IMR-90 (cell line): ENCODE data around the gene RHBDD1. TPM values are rescaled to one million over a fixed set of nuclear protein-coding genes. Genes with fewer than 3 reads are reported as not detected.

ENCODE experiments used
- ATAC-seq: fragments of 200-7000 bp; cut with Tn5 transposase; 2 replicates; pipeline ENCODE4 v1.9.1; 2020; ENCODE audit warnings: low read depth, mild to moderate bottlenecking, moderate library complexity
- BruUV-seq: library from RNA; stranded (reverse); fragments of 400-500 nt; replicated peaks from 2 replicates; lab custom pipeline; 2021; lab: Mats Ljungman, UMichigan
- CTCF ChIA-PET: fragments of 300-600 bp; formaldehyde crosslinking; extraction: SDS; loops from one replicate; lab custom pipeline; 2021; ENCODE audit warnings: antibody characterized with exemption; lab: Yijun Ruan, JAX
- POLR2A ChIA-PET: fragments of 300-600 bp; sonication (Branson Sonifier 250); formaldehyde crosslinking; loops from one replicate; lab custom pipeline; 2022; ENCODE audit warnings: antibody characterized with exemption; ENCODE audit not compliant: unreplicated experiment; lab: Charles Lee
- DNase-seq: peaks from one replicate; pipeline ENCODE4 v3.0.0; 2013
- H2AFZ ChIP-seq: replicated peaks from 2 replicates; pipeline ENCODE3; 2013; ENCODE audit warnings: low read length, mild to moderate bottlenecking; ENCODE audit not compliant: poor library complexity
- H2AK5ac ChIP-seq: 2 replicates; pipeline ENCODE4 v1.6.1; 2013; ENCODE audit warnings: low read depth, low read length, inconsistent platforms
- H2AK9ac ChIP-seq: replicated peaks from 2 replicates; pipeline ENCODE3; 2013; ENCODE audit warnings: mild to moderate bottlenecking, low read depth, low read length, moderate library complexity; ENCODE audit not compliant: poor library complexity
- H2BK120ac ChIP-seq: 2 replicates; pipeline ENCODE4 v1.6.1; 2013; ENCODE audit warnings: low read depth, low read length, inconsistent platforms
- H2BK15ac ChIP-seq: 3 replicates; pipeline ENCODE4 v1.6.1; 2013; ENCODE audit warnings: low read depth, low read length, inconsistent platforms
- H2BK20ac ChIP-seq: 2 replicates; pipeline ENCODE4 v1.6.1; 2013; ENCODE audit warnings: low read depth, mild to moderate bottlenecking, inconsistent platforms, low read length, moderate library complexity
- H2BK5ac ChIP-seq: 2 replicates; pipeline ENCODE4 v1.6.1; 2013; ENCODE audit warnings: mild to moderate bottlenecking, low read depth, low read length, inconsistent platforms; ENCODE audit not compliant: poor library complexity, severe bottlenecking
- H3K14ac ChIP-seq: replicated peaks from 2 replicates; pipeline ENCODE4 v1.6.1; 2013; ENCODE audit warnings: low read depth, low read length, inconsistent platforms
- H3K18ac ChIP-seq: 2 replicates; pipeline ENCODE4 v1.6.1; 2013; ENCODE audit warnings: low read depth, low read length, control low read depth
- H3K23ac ChIP-seq: 2 replicates; pipeline ENCODE4 v1.6.1; 2013; ENCODE audit warnings: low read depth, low read length, inconsistent platforms
- H3K27ac ChIP-seq: 2 replicates; pipeline ENCODE4 v1.5.1; 2013; ENCODE audit warnings: mild to moderate bottlenecking, control low read depth, low read length; ENCODE audit not compliant: insufficient read depth
- H3K27me3 ChIP-seq: 2 replicates; pipeline ENCODE4 v1.6.1; 2013; ENCODE audit warnings: low read length; ENCODE audit not compliant: control insufficient read depth, insufficient read depth
- H3K36me3 ChIP-seq: 2 replicates; pipeline ENCODE4 v1.6.1; 2013; ENCODE audit warnings: low read length, mixed read lengths; ENCODE audit not compliant: control insufficient read depth, insufficient read depth
- H3K4ac ChIP-seq: 2 replicates; pipeline ENCODE4 v1.6.1; 2013; ENCODE audit warnings: low read depth, low read length, inconsistent platforms
- H3K4me1 ChIP-seq: 2 replicates; pipeline ENCODE4 v1.6.1; 2013; ENCODE audit warnings: low read length, mixed read lengths; ENCODE audit not compliant: control insufficient read depth, insufficient read depth
- H3K4me2 ChIP-seq: 2 replicates; pipeline ENCODE4 v1.6.1; 2013; ENCODE audit warnings: low read depth, mild to moderate bottlenecking, control low read depth, low read length, moderate library complexity
- H3K4me3 ChIP-seq: 2 replicates; pipeline ENCODE4 v1.5.1; 2013; ENCODE audit warnings: low read depth, mild to moderate bottlenecking, control low read depth, low read length, moderate library complexity; ENCODE audit not compliant: insufficient read depth
- H3K56ac ChIP-seq: 2 replicates; pipeline ENCODE4 v1.6.1; 2013; ENCODE audit warnings: low read length, inconsistent platforms; ENCODE audit not compliant: insufficient read depth; ENCODE audit errors: extremely low read depth
- H3K79me1 ChIP-seq, 2 experiments: 2 replicates each; pipeline ENCODE4 v1.6.1; 2013; ENCODE audit warnings: low read length in 2 of 2, inconsistent platforms in 1 of 2, low read depth in 1 of 2
- H3K9ac ChIP-seq: 2 replicates; pipeline ENCODE4 v1.6.1; 2013; ENCODE audit warnings: low read depth, low read length, control low read depth
- H3K9me1 ChIP-seq: 2 replicates; pipeline ENCODE4 v1.6.1; 2013; ENCODE audit warnings: low read length, inconsistent platforms; ENCODE audit not compliant: insufficient read depth
- H3K9me3 ChIP-seq: 2 replicates; pipeline ENCODE4 v1.6.1; 2013; ENCODE audit warnings: low read length; ENCODE audit not compliant: control insufficient read depth, insufficient read depth
- H4K20me1 ChIP-seq: 2 replicates; pipeline ENCODE4 v1.6.1; 2013; ENCODE audit warnings: low read length, inconsistent platforms; ENCODE audit not compliant: insufficient read depth
- H4K5ac ChIP-seq: 2 replicates; pipeline ENCODE4 v1.6.1; 2013; ENCODE audit warnings: mild to moderate bottlenecking, low read depth, low read length, control low read depth
- H4K8ac ChIP-seq, 2 experiments: 2 replicates each; pipeline ENCODE4 v1.6.1; 2013; ENCODE audit warnings: low read depth in 2 of 2, low read length in 2 of 2, control low read depth in 1 of 2, inconsistent platforms in 1 of 2
- H4K91ac ChIP-seq: 2 replicates; pipeline ENCODE4 v1.6.1; 2013; ENCODE audit warnings: low read depth, low read length, inconsistent platforms; ENCODE audit not compliant: insufficient read depth
- FOS ChIP-seq: fragments of 150-350 bp; IDR thresholded peaks from 2 replicates; pipeline ENCODE4 v1.6.1; 2016; ENCODE audit warnings: low read depth, low read length
- WGBS, 2 experiments: methylation state at CpG; one replicate each; pipeline versions ENCODE4 v1.1.5 to v1.1.7; 2013; ENCODE audit warnings: missing lambda C conversion rate in 2 of 2; ENCODE audit not compliant: insufficient read length in 1 of 2; ENCODE audit errors: extremely low coverage in 2 of 2; 5-methylcytosine and 5-hydroxymethylcytosine counted together
- dilution Hi-C: fragments of 300-500 bp; cut with HindIII; formaldehyde crosslinking; loops from one replicate; pipeline ENCODE4 v1.14.3; 2018; ENCODE audit warnings: low sequenced_read_pairs; ENCODE audit not compliant: unreplicated experiment
- in situ Hi-C: fragments of 300-500 bp; cut with MboI; formaldehyde crosslinking; loops from 3 replicates; pipeline ENCODE4 v1.14.3; 2019; ENCODE audit warnings: low sequenced_read_pairs, inconsistent platforms, mixed read lengths
- intact Hi-C: fragments of 100-400 bp; cut with micrococcal nuclease; formaldehyde crosslinking; loops from 2 replicates; pipeline ENCODE4 v1.10.0; 2022
- polyA plus RNA-seq, 3 experiments: library from polyadenylated mRNA; depleted of rRNA; stranded (reverse); fragments of >200 nt; gene quantifications; 2 replicates each; pipeline ENCODE4 v1.2.3, GENCODE V29; 2012; ENCODE audit warnings: low replicate concordance in 1 of 3
- total RNA-seq: library from RNA; depleted of rRNA; stranded (reverse); fragments of >200 nt; gene quantifications from 2 replicates; pipeline ENCODE4 v1.2.3, GENCODE V29; 2012
- TF ChIP-seq, protein P1 (sequence below): fragments of 150-350 bp; IDR thresholded peaks from 2 replicates; pipeline ENCODE4 v1.6.1; 2017; ENCODE audit warnings: mild to moderate bottlenecking, antibody characterized with exemption, low read length, low read depth
- TF ChIP-seq, protein P2 (sequence below): conservative IDR thresholded peaks from 2 replicates; pipeline ENCODE4 v1.5.1; 2012; ENCODE audit warnings: mild to moderate bottlenecking, low read depth, low read length, improper control_type of control experiment

Gene RHBDD1
- total and polyA plus RNA-seq, 2 of the 4 experiments (the other 2 are of a cell fraction): 9.7 to 14.0 TPM

DNA sequence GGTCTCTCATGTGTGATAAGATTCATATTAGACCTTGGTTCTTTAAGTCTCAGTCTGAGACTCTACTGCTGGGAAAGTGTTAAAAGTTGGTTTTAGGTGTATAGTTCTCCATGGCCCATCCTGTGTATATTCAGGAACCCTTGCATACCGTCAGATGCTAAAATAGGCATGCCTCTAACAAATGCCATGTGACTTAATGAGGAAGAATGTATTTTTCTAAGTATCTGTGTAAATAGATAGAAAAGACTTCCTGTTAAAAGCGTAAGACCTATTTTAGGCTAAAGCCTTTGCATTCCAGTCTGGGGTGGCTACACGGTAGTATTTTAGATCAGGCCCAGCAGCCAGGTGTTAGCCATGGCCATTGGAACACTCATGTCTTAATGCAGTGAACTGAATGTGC lies 73.3 kb downstream of the RHBDD1 start:
- peak overlapping the region; percentile 51 to 89 for H4K8ac ChIP-seq
- peaks cover 1% of the 10 kb centered on the region; the same call in 1 of the 2 replicates for H3K36me3 ChIP-seq
- peak overlapping the region; percentile 97 for H2BK5ac ChIP-seq
- ChIA-PET POLR2A (no interaction called here), CTCF (no interaction called here)
- H2BK15ac ChIP-seq: peak overlapping the region; percentile 87
- H3K56ac ChIP-seq: peak overlapping the region; percentile 24; the same call in 1 of the 2 replicates
- ATAC-seq (peak; percentile 69), DNase-seq (peak; percentile 50)
- peak overlapping the region; percentile 84 for H4K91ac ChIP-seq
- in situ Hi-C loops (no loop called here), dilution Hi-C loops (no loop called here), intact Hi-C loops (no loop called here)
- peak overlapping the region; percentile 94 for H3K14ac ChIP-seq
- WGBS, 2 experiments: 20% methylated on average over 1 of the region's 3 CpGs; no CpG with 5 or more reads in 1 of the 2 experiments
- H3K4me3 ChIP-seq: no peak overlapping the region
- no peaks in the 10 kb centered on the region for H4K20me1 ChIP-seq
- no peaks in the 10 kb centered on the region for H3K27me3 ChIP-seq
- peak overlapping the region; percentile 97; the same call in 1 of the 2 replicates for H3K18ac ChIP-seq
- peaks cover 8% of the 10 kb centered on the region; the same call in 1 of the 2 replicates for H3K4me1 ChIP-seq
- peak overlapping the region; percentile 97 for H2BK120ac ChIP-seq
- H4K5ac ChIP-seq: peak overlapping the region; percentile 96; the same call in 1 of the 2 replicates
- peak overlapping the region; percentile 56; the same call in 1 of the 2 replicates for H3K4me2 ChIP-seq
- TF ChIP-seq, protein P1, sequence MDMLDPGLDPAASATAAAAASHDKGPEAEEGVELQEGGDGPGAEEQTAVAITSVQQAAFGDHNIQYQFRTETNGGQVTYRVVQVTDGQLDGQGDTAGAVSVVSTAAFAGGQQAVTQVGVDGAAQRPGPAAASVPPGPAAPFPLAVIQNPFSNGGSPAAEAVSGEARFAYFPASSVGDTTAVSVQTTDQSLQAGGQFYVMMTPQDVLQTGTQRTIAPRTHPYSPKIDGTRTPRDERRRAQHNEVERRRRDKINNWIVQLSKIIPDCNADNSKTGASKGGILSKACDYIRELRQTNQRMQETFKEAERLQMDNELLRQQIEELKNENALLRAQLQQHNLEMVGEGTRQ: peak; percentile 59; the same call in 1 of the 2 replicates
- TF ChIP-seq, protein P2, sequence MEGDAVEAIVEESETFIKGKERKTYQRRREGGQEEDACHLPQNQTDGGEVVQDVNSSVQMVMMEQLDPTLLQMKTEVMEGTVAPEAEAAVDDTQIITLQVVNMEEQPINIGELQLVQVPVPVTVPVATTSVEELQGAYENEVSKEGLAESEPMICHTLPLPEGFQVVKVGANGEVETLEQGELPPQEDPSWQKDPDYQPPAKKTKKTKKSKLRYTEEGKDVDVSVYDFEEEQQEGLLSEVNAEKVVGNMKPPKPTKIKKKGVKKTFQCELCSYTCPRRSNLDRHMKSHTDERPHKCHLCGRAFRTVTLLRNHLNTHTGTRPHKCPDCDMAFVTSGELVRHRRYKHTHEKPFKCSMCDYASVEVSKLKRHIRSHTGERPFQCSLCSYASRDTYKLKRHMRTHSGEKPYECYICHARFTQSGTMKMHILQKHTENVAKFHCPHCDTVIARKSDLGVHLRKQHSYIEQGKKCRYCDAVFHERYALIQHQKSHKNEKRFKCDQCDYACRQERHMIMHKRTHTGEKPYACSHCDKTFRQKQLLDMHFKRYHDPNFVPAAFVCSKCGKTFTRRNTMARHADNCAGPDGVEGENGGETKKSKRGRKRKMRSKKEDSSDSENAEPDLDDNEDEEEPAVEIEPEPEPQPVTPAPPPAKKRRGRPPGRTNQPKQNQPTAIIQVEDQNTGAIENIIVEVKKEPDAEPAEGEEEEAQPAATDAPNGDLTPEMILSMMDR: no peak
- TF ChIP-seq FOS: no peak
- H3K9me3 ChIP-seq: no peaks in the 10 kb centered on the region
- H2BK20ac ChIP-seq: peak overlapping the region; percentile 95
- H2AK5ac ChIP-seq: peak overlapping the region; percentile 90; the same call in 1 of the 2 replicates
- H2AK9ac ChIP-seq: peak overlapping the region; percentile 74
- H3K23ac ChIP-seq: peak overlapping the region; percentile 92
- peaks cover 12 to 35% of the 10 kb centered on the region in 2 experiments; a peak in 3 of 4 replicates for H3K79me1 ChIP-seq
- peak overlapping the region; percentile 92 for H3K4ac ChIP-seq
- peak overlapping the region; percentile 28; the same call in 1 of the 2 replicates for H3K27ac ChIP-seq
- BruUV-seq: no TSS peak
- no peak overlapping the region for H3K9ac ChIP-seq
- H3K9me1 ChIP-seq: peaks cover 15% of the 10 kb centered on the region
- H2AFZ ChIP-seq: peak overlapping the region; percentile 45
